Measurements from ENCODE around the gene VCL. TPM values are rescaled to one million over a fixed set of nuclear protein-coding genes. Genes with fewer than 3 reads are reported as not detected.

The VCL gene
- polyA plus RNA-seq, 1 of the 3 experiments (the other 2 are of a cell fraction): 147 TPM

GRCh38 chr10:74071157-74071556, 73.2 kb downstream of the VCL start (continued):
- TF ChIP-seq, protein P1, sequence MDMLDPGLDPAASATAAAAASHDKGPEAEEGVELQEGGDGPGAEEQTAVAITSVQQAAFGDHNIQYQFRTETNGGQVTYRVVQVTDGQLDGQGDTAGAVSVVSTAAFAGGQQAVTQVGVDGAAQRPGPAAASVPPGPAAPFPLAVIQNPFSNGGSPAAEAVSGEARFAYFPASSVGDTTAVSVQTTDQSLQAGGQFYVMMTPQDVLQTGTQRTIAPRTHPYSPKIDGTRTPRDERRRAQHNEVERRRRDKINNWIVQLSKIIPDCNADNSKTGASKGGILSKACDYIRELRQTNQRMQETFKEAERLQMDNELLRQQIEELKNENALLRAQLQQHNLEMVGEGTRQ (IDR thresholded peaks at IDR 0.05; ENCODE audit: borderline replicate concordance, low read depth, low read length): no peak
- TF ChIP-seq RAD21 (IDR thresholded peaks at IDR 0.05; ENCODE audit: low read length) (no peak), CTCF (IDR thresholded peaks at IDR 0.05) (no peak), TAF1 (IDR thresholded peaks at IDR 0.05; ENCODE audit: borderline replicate concordance, low read depth, low read length) (no peak)
- TF ChIP-seq, protein P2, sequence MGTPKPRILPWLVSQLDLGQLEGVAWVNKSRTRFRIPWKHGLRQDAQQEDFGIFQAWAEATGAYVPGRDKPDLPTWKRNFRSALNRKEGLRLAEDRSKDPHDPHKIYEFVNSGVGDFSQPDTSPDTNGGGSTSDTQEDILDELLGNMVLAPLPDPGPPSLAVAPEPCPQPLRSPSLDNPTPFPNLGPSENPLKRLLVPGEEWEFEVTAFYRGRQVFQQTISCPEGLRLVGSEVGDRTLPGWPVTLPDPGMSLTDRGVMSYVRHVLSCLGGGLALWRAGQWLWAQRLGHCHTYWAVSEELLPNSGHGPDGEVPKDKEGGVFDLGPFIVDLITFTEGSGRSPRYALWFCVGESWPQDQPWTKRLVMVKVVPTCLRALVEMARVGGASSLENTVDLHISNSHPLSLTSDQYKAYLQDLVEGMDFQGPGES (IDR thresholded peaks at IDR 0.05; ENCODE audit: low read depth, low read length): no peak

GRCh38 chr10:74072503-74072902, 74.6 kb downstream of the VCL start:
- Histone ChIP-seq H3K9me3 (no peaks in the 10 kb centered on the region), H3K4me3 (ENCODE audit: low read depth in 2 of 2, low read length in 1 of 2) (no peak overlapping the region), H3K4me1 (ENCODE audit: control insufficient read depth in 1 of 2, insufficient read depth in 2 of 2, low read depth in 1 of 2, low read length in 1 of 2) (peaks cover 0 to 54% of the 10 kb centered on the region in 2 experiments), H3K79me2 (ENCODE audit: insufficient read depth) (peaks cover 96% of the 10 kb centered on the region), H3K27ac (ENCODE audit: low read depth in 2 of 2, low read length in 1 of 2) (peak overlapping the region in 1 of 2 experiments; percentile 75; a peak in 1 of 4 replicates), H3F3A (replicated peaks; ENCODE audit: insufficient read depth) (peaks cover 58% of the 10 kb centered on the region), H3K9me2 (no peaks in the 10 kb centered on the region), H3K27me3 (ENCODE audit: insufficient read depth) (no peaks in the 10 kb centered on the region), H2AFZ (ENCODE audit: low read depth) (no peak overlapping the region), H3K4me2 (no peak overlapping the region), H3K9ac (no peak overlapping the region), H4K20me1 (ENCODE audit: insufficient read depth) (peaks cover 20% of the 10 kb centered on the region; the same call in 1 of the 2 replicates), H3K36me3 (replicated peaks in 1 of 2; ENCODE audit: control insufficient read depth in 1 of 2, insufficient read depth in 2 of 2, low read length in 1 of 2) (peaks cover 44 to 55% of the 10 kb centered on the region in 2 experiments)
- no peak for DNase-seq
- CTCF ChIA-PET: interaction anchor here (1.6 kb wide), 1 partner anchor 9 kb away, joined by 8 read pairs; no protein-coding TSS in a partner anchor
- 60% methylated on average over 6 of the region's 6 CpGs for WGBS (ENCODE audit: low lambda C conversion rate)
- TF ChIP-seq EZH2phosphoT487 (IDR thresholded peaks at IDR 0.05; ENCODE audit: borderline replicate concordance, low read depth): no peak
- TF ChIP-seq TAF1 (IDR thresholded peaks at IDR 0.05; ENCODE audit: borderline replicate concordance, low read depth, low read length): no peak
- 0 out of 2 replicates have a peak, but pooled peaks have one; percentile 33 for TF ChIP-seq TCF12 (IDR thresholded peaks at IDR 0.05)
- TF ChIP-seq, protein P3, sequence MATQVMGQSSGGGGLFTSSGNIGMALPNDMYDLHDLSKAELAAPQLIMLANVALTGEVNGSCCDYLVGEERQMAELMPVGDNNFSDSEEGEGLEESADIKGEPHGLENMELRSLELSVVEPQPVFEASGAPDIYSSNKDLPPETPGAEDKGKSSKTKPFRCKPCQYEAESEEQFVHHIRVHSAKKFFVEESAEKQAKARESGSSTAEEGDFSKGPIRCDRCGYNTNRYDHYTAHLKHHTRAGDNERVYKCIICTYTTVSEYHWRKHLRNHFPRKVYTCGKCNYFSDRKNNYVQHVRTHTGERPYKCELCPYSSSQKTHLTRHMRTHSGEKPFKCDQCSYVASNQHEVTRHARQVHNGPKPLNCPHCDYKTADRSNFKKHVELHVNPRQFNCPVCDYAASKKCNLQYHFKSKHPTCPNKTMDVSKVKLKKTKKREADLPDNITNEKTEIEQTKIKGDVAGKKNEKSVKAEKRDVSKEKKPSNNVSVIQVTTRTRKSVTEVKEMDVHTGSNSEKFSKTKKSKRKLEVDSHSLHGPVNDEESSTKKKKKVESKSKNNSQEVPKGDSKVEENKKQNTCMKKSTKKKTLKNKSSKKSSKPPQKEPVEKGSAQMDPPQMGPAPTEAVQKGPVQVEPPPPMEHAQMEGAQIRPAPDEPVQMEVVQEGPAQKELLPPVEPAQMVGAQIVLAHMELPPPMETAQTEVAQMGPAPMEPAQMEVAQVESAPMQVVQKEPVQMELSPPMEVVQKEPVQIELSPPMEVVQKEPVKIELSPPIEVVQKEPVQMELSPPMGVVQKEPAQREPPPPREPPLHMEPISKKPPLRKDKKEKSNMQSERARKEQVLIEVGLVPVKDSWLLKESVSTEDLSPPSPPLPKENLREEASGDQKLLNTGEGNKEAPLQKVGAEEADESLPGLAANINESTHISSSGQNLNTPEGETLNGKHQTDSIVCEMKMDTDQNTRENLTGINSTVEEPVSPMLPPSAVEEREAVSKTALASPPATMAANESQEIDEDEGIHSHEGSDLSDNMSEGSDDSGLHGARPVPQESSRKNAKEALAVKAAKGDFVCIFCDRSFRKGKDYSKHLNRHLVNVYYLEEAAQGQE (IDR thresholded peaks at IDR 0.05; ENCODE audit: low read depth, low read length): no peak
- no peak for TF ChIP-seq MXI1 (IDR thresholded peaks at IDR 0.05; ENCODE audit: low read depth, low read length)
- TF ChIP-seq CHD2 (IDR thresholded peaks at IDR 0.05; ENCODE audit: low read length, partially characterized antibody): no peak
- no peak for TF ChIP-seq USF1 (IDR thresholded peaks at IDR 0.05; ENCODE audit: borderline replicate concordance, low read depth)
- TF ChIP-seq JUND (IDR thresholded peaks at IDR 0.05): no peak
- TF ChIP-seq ELF1 (IDR thresholded peaks at IDR 0.05): no peak
- TF ChIP-seq, protein P4, sequence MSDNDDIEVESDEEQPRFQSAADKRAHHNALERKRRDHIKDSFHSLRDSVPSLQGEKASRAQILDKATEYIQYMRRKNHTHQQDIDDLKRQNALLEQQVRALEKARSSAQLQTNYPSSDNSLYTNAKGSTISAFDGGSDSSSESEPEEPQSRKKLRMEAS (IDR thresholded peaks at IDR 0.05; ENCODE audit: low read depth): no peak
- TF ChIP-seq, protein P2 (IDR thresholded peaks at IDR 0.05; ENCODE audit: low read depth, low read length): no peak
- no peak for TF ChIP-seq MEF2A (IDR thresholded peaks at IDR 0.05; ENCODE audit: borderline replicate concordance, low read depth)
- TF ChIP-seq, protein P5, sequence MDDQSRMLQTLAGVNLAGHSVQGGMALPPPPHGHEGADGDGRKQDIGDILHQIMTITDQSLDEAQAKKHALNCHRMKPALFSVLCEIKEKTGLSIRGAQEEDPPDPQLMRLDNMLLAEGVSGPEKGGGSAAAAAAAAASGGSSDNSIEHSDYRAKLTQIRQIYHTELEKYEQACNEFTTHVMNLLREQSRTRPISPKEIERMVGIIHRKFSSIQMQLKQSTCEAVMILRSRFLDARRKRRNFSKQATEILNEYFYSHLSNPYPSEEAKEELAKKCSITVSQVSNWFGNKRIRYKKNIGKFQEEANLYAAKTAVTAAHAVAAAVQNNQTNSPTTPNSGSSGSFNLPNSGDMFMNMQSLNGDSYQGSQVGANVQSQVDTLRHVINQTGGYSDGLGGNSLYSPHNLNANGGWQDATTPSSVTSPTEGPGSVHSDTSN (IDR thresholded peaks at IDR 0.05): peak; percentile 78
- TF ChIP-seq, protein P1 (IDR thresholded peaks at IDR 0.05; ENCODE audit: borderline replicate concordance, low read depth, low read length): no peak
- POLR2A ChIA-PET: no interaction called here

Measured in SK-N-SH (cell line).